ENCODE results near the gene DPP10. TPM values are rescaled to one million over a fixed set of nuclear protein-coding genes. Genes with fewer than 3 reads are reported as not detected.

DPP10 gene
- total and polyA plus RNA-seq, 2 of the 13 experiments (the other 11 are each of a cell fraction or from before 2014, with no cell fraction given): 0.95 to 1.7 TPM

DNA sequence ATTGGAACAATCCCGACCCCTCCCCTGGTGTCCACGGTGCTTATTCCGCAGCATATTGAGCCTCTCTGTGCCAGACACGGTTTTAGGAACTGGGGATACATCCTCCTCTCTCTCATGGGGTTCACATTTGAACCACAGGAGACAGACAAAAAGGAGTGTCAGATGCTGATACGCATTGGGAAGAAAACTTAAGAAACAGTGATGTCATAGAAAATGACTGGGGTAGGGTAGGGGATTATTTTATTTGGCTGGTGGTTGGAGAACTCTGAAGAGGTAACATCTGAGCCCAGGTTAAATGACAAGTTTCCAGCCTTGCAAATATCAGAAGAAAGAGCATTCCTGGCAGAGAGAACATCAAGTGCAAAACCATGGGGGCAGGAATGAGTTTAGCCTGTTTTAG, 344.5 kb downstream of the DPP10 start:
- TF ChIP-seq CREB1 (IDR thresholded peaks at IDR 0.05) (peak; percentile 65), CREB1 (CRISPR knock-in tag; IDR thresholded peaks at IDR 0.05) (no peak), ATF7 (IDR thresholded peaks at IDR 0.05) (peak; percentile 77), ATF7 (CRISPR knock-in tag; IDR thresholded peaks at IDR 0.05) (no peak), ARNT2 (CRISPR knock-in tag; IDR thresholded peaks at IDR 0.05; ENCODE audit: low read depth) (no peak), GABPB1 (CRISPR knock-in tag; IDR thresholded peaks at IDR 0.05) (no peak), ZNF839 (CRISPR knock-in tag; IDR thresholded peaks at IDR 0.05; ENCODE audit: borderline replicate concordance) (no peak), TCF12 (IDR thresholded peaks at IDR 0.05) (no peak), TCF12 (CRISPR knock-in tag; IDR thresholded peaks at IDR 0.05) (no peak), ZNF557 (CRISPR knock-in tag; IDR thresholded peaks at IDR 0.05) (no peak), CAMTA2 (CRISPR knock-in tag; IDR thresholded peaks at IDR 0.05; ENCODE audit: borderline replicate concordance) (no peak)
- TF ChIP-seq, protein P1, sequence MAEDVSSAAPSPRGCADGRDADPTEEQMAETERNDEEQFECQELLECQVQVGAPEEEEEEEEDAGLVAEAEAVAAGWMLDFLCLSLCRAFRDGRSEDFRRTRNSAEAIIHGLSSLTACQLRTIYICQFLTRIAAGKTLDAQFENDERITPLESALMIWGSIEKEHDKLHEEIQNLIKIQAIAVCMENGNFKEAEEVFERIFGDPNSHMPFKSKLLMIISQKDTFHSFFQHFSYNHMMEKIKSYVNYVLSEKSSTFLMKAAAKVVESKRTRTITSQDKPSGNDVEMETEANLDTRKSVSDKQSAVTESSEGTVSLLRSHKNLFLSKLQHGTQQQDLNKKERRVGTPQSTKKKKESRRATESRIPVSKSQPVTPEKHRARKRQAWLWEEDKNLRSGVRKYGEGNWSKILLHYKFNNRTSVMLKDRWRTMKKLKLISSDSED (CRISPR knock-in tag; IDR thresholded peaks at IDR 0.05): no peak
- TF ChIP-seq, protein P2, sequence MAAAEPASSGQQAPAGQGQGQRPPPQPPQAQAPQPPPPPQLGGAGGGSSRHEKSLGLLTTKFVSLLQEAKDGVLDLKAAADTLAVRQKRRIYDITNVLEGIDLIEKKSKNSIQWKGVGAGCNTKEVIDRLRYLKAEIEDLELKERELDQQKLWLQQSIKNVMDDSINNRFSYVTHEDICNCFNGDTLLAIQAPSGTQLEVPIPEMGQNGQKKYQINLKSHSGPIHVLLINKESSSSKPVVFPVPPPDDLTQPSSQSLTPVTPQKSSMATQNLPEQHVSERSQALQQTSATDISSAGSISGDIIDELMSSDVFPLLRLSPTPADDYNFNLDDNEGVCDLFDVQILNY (CRISPR knock-in tag; conservative IDR thresholded peaks at IDR 0.05): no peak
- TF ChIP-seq, protein P3, sequence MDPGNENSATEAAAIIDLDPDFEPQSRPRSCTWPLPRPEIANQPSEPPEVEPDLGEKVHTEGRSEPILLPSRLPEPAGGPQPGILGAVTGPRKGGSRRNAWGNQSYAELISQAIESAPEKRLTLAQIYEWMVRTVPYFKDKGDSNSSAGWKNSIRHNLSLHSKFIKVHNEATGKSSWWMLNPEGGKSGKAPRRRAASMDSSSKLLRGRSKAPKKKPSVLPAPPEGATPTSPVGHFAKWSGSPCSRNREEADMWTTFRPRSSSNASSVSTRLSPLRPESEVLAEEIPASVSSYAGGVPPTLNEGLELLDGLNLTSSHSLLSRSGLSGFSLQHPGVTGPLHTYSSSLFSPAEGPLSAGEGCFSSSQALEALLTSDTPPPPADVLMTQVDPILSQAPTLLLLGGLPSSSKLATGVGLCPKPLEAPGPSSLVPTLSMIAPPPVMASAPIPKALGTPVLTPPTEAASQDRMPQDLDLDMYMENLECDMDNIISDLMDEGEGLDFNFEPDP (CRISPR knock-in tag; conservative IDR thresholded peaks at IDR 0.05): no peak
- no peak overlapping the region for H3K4me2 ChIP-seq (ENCODE audit: low read depth, low read length)
- no peak for ATAC-seq
- no peaks in the 10 kb centered on the region for H3K79me2 ChIP-seq (ENCODE audit: insufficient read depth, low read length)
- WGBS (ENCODE audit: low lambda C conversion rate): under 1% methylated on average over 5 of the region's 5 CpGs
- H4K20me1 ChIP-seq (ENCODE audit: insufficient read depth, low read length): no peaks in the 10 kb centered on the region
- ChIA-PET POLR2A (no interaction called here), CTCF (ENCODE audit: low intra/inter-chr PET ratio, low total read pairs) (no interaction called here)
- no peaks in the 10 kb centered on the region for H3K9me3 ChIP-seq (ENCODE audit: low read length)
- no peak overlapping the region for H2AFZ ChIP-seq (ENCODE audit: low read length)
- no peaks in the 10 kb centered on the region for H3K27me3 ChIP-seq (ENCODE audit: control insufficient read depth in 1 of 2, insufficient read depth in 2 of 2, low read length in 2 of 2)
- H3K36me3 ChIP-seq (replicated peaks in 1 of 2; ENCODE audit: control insufficient read depth in 1 of 2, insufficient read depth in 2 of 2, low read length in 2 of 2): no peaks in the 10 kb centered on the region
- BruUV-seq (replicated peaks): no TSS peak
- FAIRE-seq: no peak
- no peaks in the 10 kb centered on the region for H3K4me1 ChIP-seq (ENCODE audit: insufficient read depth, low read length)
- DNase-seq (ENCODE audit: low spot score): no peak
- intact Hi-C loops (cut with micrococcal nuclease; ENCODE audit: unreplicated experiment): no loop called here
- H3K4me3 ChIP-seq (replicated peaks in 1 of 3; ENCODE audit: insufficient read depth in 1 of 3, low read depth in 2 of 3, low read length in 3 of 3): no peak overlapping the region
- in situ Hi-C loops (cut with HindIII; ENCODE audit: extremely low pct_ligation_motif_present, low pct_unique_long_range_greater_than_20kb): no loop called here
- no peak overlapping the region for H3K27ac ChIP-seq (ENCODE audit: extremely low read length, insufficient read depth, low read length)
- no peak overlapping the region for H3K9ac ChIP-seq (ENCODE audit: insufficient read depth, low read depth, low read length)

Measured in HepG2 (cell line).